AML-193 (cell line): ENCODE results near the gene MAP3K21.

ENCODE experiments used
- DNase-seq, 2 experiments: peaks; one replicate each; lab custom pipeline; 2025; lab: John Stamatoyannopoulos, UW

Gene MAP3K21

GRCh38 chr1:233389169-233389568, 61.6 kb downstream of the MAP3K21 start:
- DNase-seq = no peak

DNA sequence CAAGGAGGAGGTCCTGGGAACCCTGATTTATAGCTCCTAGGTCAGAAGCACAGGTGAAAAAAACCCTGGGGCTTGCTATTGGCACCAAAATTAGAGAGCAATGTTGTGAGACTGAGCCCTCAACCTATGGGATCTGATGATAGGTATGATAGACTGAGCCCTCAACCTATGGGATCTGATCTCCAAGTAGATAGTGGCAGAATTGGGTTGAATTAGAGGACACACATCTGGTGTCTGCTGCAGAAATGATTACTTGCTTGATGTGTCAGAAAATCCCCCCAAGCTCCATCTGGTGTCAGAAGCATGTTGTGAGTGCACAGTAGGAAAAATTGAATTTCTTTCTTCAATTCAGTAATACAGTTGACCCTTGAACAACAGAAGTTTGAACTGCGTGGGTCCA, 62.4 kb downstream of the MAP3K21 start:
- no peak for DNase-seq

DNA sequence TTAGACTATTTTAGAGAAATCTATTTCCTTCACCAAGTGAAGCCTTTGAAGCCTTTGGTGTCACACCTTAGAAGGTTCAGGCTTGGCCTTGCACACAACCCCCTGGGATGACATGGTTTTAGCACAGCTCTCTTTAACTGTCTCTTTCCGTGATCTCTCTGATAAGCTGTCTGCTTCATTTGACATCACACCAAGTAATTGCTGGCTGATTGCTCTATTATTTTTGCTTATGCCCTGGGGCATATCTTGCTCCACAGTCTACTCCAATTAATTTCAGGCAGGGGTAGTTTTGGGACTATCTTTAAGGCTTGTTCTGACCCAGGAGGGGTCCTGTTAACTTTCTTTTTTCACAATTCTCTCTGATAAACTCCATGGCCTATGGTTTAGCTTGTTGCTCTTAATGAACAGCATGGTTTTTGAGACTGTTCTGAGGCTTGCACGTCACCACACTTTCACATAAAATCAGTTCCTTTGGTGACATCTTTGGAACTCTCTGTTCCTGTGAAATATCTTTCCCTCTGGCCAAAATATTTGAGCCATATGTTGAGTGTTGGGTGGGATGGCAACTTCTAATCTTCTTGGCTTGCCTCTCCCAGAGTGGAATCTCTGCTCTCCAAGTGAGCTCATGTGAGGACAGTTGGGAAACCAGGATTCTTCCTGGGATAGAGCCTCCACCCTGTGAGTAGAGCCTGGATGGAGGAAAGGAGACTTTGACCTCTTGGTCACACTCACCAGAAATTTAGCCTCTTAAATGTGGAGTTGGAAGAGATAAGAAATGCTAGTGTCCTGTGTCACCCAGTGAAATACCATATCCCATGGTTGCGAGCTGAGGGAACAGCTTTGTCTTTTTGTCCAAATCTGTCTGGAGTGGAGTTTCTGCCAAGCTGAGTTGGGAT, 63.6 kb downstream of the MAP3K21 start:
- no peak for DNase-seq

- DNase-seq = no peak
Measured at GRCh38 chr1:233393084-233393840, 65.7 kb downstream of the MAP3K21 start.

DNA sequence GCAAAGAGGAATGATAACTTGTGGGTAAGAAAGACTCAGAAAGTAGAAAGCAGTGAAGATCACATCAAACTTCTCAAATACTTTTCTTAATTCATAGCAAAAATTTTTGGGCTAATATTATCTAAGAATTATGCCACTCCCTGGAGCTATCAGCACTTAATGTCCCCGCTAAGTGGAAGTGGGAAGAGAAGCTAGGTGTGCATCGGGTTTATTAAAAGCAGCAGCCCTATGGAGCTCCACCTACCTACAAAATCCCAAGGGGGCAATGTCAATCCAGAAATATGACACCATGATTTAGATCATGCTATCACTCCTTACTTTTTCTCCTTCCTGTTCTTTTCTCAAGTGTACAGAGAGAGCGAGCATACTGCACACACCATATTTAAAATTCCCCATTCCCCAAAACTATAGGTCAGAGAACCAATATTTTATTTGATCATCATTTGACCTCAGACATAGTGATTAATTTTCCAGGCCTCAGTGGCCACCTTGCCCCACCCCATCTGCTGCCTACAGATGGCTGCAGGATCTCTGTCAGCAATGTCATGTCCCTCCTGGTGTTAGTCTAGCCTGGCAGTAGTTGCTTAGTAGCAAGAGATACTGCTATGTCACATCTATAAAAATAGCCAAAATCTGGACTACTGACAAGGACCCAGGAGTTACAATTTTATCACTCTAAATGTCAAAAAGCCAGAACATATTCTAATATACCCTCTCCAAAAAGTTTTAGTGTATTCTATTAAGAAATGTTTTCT, 66.6 kb downstream of the MAP3K21 start:
- no peak for DNase-seq

DNA sequence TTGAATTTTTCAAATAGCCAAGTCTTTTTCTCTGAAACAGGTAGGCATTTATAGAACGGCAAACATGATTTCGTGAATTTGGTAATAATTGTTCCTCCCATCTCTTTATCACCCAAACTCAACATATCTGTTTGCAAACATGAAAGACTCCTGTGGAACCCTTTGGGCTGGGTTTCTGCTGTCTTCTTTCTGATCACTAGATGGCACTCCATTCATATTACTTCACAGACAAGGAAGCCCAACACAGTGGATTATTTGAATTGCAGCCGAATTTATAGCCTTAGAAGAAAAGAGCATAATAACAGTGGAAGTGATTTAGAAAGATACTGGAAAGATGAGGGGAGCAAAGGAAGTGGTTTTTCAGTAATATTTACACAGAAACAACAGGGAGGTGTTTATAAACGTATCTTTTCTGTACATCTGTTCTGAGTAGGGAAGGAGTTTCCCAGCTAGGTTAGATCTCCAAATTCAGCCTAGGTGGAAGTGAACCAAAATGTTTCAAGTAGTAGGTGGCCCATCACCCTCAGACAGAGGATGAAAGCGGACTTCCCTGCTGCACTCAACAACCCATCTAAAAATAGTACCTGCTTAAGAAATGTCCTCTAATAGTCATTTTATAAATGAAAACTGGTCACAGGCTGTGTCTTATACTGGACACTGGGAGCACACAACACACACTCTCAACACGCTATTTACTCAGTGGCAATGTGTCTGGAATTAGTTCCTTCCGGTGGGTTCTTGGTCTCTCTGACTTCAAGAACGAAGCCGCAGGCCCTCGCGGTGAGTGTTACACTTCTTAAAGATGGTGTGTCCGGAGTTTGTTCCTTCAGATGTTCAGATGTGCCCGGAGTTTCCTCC, 67.6 kb downstream of the MAP3K21 start:
- DNase-seq = peak; percentile 57 to 67

GRCh38 chr1:233395863-233396646, 68.5 kb downstream of the MAP3K21 start:
- DNase-seq = no peak

DNA sequence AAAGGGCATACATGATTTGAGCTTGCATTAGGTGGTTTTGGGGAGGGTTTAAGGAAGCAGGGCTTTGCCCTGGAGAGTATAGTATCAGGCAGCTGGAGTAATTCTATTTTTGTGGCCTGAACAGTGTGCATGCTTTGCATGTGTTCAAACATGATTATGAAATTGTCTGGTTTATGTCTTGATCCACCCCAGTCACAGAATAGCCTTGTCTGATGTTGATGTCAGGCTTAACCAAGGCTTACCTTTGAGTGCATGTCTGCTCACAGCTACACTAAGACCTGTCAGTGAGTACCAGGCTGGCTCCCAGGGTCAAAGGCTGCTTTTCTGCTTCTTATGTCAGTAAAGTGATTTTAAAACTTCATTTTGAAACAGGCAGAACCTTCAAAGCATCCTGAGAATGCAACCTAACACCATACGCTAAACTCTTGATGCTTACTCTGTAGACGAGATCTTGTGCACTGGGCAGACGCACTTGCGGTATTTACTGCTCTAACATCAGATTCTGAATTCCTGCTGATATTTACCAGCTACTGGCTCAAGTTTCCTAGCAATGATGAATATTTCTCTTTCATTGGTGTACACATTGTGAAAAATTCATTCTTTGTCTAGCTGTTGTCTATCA, 78.9 kb downstream of the MAP3K21 start:
- DNase-seq = no peak

DNA sequence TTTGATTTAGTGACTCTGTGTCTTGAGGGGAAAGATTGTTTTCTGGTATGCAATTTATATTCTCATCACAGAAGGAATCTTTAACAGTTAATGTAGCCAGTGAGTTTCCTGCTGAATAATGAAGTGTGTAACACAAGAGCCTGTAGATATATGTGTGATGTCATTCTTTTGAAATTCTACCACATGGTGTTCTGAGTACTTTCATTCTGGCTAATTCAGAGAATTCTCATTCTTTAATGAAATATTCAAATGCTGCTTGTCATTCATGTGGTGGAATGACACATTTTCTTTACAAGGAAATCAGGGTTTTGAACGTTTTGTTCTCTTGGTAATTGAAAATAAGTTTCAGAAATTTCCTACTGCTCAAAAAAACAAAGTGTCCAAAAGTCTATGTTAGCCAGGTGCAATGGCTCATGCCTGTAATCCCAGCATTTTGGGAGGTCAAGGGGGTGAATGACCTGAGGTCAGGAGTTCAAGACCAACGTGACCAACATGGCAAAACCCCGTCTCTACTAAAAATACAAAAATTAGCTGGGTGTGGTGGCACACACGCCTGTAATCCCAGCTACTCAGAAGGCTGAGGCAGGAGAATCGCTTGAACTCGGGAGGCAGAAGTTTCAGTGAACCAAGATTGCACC, 79.6 kb downstream of the MAP3K21 start:
- DNase-seq = no peak

DNA sequence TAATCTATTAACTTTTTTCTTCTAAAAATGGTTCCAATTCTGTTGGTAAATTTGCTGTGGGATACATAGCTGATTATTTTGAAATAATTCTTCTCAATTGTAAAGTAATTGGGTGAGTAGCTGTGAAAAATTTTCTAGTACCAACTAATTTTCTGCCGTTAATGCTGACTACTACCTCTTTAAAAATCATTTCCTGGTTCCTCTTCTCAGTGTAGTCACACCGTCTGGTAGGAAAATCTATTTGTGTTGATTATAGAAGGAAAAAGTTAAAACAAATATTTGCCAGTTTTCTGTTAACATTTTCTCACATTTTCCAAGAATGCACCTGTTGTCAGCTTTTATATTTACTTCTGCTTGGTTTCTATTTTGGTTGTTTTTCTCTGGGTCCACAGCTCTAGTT, 82.0 kb downstream of the MAP3K21 start:
- no peak for DNase-seq

GRCh38 chr1:233410906-233411305, 83.4 kb downstream of the MAP3K21 start:
- no peak for DNase-seq

DNA sequence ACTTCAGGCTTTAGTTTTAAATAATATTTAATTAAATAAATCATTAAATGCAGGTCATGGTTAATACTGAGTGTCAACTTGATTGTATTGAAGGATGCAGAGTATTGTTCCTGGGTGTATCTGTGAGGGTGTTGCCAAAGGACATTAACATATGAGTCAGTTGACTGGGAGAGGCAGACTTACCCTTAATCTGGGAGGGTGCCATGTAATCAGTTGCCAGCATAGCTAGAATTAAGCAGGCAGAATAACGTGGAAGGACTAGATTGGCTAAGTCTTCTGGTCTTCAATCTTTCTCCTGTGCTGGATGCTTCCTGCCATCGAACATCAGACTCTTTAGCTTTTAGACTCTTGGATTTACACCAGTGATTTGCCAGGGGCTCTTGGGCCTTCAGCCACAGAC, 85.3 kb downstream of the MAP3K21 start:
- DNase-seq = no peak

DNA sequence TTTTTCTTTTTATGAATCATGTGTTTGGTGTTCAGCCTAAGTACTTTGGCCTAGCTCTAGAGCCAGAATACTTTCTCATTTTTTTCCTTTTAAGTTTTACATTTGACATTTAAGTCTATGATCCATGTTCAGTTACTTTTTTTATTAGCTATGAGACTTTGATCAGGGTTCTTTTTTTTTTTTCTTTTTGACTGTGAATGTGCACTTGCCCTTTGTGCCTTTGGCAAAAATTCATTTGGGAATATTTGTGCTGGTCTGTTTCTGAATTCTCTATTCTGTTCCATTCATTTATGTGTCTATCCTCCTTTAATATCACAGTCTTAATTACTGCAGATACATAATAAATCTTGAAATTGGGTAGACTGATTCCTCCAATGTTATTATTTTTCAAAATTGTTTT, 93.8 kb downstream of the MAP3K21 start:
- DNase-seq = no peak

- no peak for DNase-seq
Measured at GRCh38 chr1:233424779-233425178, 97.3 kb downstream of the MAP3K21 start.

DNA sequence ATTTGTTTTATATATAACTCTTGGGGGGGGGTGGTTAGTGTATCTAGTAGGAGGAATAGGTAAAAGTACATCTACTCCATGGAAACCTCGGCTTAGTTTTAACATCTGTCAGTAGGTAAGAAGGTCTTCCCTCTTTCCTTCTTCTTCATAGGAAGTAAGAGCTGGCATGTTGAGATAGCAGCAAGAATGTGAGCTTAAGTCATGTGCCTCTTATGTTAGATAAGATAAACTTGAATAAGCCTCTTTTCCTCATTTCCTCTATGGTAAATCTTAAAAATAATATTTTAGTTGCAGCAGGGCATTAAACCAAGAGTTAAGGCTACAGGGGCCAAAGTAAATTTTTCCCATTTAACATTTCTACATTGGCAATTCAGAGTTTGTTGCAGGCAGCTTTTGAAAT, 100.4 kb downstream of the MAP3K21 start:
- no peak for DNase-seq

- no peak for DNase-seq
Measured at GRCh38 chr1:233431753-233432403, 104.4 kb downstream of the MAP3K21 start.

DNA sequence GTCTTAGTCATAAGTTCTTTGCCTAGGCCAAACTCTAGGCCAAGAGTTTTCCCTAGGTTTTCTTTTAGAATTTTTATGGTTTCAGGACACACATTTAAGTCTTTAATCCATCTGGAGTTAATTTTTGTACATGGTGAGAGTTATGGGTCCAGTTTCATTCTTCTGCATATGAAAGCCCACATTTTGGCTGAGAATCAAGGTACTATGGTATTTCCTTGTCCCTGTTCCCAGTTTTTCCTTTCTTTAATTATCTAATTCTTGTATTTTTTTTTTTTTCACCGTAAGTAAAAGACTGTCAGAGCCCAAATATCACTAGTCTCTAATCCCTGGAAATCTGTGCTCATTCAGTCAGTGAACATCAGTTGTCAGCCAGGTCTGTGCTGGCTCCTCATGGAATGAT, 105.4 kb downstream of the MAP3K21 start:
- DNase-seq = no peak

DNA sequence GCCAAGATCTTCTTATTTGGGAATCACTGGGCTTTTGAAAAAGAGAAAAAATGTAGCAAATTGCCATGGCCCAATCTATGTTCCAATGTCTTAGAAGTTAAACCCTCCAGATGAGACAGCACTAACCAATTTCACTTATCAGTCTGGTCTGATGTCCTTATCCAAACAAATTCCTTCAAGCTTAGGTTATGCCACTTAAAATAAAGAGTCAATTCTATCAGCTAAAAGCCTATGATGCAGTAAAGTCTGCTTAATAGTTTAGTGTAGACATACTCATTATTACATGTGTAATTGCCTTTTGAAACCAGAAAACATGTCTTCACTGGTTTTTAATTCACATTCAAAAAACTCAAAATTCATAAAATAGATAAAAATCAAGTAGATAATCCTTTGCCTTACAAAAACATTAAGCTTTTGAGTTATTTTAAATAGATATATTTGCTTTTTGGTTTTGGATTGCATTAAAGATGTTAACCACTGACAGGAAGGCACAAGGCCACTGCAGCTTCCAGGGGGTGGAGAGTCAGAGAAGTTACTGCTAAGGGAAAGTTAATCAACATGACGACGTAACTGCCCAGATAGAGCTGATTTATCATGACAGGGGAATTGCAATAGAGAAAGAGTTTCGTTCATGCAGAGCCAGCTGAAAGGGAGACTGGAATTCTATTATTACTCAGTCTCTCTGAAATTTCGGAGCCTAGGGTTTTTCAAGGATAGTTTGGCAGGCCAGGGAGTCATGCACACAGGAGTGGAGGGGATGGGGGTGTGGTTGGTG, 106.1 kb downstream of the MAP3K21 start:
- DNase-seq = no peak
